ENCODE measurements around the gene PSMA3. TPM values are rescaled to one million over a fixed set of nuclear protein-coding genes. Genes with fewer than 3 reads are reported as not detected.

The PSMA3 gene
- total RNA-seq, 6 experiments from 2014 or later: 158 to 210 (median 187) TPM

DNA sequence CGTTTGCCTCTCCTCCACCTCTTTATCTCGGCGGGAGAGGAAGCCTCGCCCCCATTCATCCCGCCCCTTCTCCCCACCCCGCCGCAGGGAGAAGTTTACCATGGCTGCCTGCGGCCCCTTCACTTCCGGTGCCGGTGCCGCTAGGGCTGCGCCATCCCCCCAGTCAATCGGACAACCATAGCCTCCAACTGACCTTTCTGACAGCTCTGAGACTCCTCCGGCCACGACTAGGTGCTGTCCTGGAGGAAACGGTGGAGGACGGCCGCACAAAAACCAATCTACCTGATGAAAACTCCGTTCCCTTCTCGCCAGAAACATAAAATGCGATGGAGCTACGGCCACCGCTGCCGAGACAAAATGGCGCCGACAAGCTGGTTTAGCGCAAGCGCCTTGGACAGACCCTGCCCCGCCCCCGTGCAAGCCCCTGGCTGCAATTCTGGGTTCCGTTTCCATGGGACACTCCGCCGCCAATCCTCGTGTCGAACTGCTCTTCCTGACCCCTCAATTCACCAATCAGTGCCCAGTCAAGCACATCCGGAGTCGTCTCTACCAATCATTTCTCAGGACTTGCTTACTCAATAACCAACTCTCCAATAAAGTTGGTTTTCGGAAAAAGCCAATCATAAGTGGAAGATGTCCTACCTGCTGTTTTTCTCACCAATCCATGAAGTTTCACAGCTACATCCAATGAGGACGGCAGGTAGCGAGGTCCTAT lies 53.3 kb downstream of the PSMA3 start:
- Mint-ChIP-seq H3K4me1 (ENCODE audit: low read depth) (peaks cover 39% of the 10 kb centered on the region), H3K9me3 (no peaks in the 10 kb centered on the region), H3K27ac (no peak overlapping the region), H3K27me3 (ENCODE audit: insufficient read depth) (no peaks in the 10 kb centered on the region), H3K36me3 (ENCODE audit: low read depth) (peaks cover 18% of the 10 kb centered on the region), H3K4me3 (no peak overlapping the region)
- DNase-seq: peak; percentile 100
- TF ChIP-seq, protein P1, sequence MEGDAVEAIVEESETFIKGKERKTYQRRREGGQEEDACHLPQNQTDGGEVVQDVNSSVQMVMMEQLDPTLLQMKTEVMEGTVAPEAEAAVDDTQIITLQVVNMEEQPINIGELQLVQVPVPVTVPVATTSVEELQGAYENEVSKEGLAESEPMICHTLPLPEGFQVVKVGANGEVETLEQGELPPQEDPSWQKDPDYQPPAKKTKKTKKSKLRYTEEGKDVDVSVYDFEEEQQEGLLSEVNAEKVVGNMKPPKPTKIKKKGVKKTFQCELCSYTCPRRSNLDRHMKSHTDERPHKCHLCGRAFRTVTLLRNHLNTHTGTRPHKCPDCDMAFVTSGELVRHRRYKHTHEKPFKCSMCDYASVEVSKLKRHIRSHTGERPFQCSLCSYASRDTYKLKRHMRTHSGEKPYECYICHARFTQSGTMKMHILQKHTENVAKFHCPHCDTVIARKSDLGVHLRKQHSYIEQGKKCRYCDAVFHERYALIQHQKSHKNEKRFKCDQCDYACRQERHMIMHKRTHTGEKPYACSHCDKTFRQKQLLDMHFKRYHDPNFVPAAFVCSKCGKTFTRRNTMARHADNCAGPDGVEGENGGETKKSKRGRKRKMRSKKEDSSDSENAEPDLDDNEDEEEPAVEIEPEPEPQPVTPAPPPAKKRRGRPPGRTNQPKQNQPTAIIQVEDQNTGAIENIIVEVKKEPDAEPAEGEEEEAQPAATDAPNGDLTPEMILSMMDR (IDR thresholded peaks at IDR 0.05): 0 out of 2 replicates have a peak, but pooled peaks have one; percentile 14

DNA sequence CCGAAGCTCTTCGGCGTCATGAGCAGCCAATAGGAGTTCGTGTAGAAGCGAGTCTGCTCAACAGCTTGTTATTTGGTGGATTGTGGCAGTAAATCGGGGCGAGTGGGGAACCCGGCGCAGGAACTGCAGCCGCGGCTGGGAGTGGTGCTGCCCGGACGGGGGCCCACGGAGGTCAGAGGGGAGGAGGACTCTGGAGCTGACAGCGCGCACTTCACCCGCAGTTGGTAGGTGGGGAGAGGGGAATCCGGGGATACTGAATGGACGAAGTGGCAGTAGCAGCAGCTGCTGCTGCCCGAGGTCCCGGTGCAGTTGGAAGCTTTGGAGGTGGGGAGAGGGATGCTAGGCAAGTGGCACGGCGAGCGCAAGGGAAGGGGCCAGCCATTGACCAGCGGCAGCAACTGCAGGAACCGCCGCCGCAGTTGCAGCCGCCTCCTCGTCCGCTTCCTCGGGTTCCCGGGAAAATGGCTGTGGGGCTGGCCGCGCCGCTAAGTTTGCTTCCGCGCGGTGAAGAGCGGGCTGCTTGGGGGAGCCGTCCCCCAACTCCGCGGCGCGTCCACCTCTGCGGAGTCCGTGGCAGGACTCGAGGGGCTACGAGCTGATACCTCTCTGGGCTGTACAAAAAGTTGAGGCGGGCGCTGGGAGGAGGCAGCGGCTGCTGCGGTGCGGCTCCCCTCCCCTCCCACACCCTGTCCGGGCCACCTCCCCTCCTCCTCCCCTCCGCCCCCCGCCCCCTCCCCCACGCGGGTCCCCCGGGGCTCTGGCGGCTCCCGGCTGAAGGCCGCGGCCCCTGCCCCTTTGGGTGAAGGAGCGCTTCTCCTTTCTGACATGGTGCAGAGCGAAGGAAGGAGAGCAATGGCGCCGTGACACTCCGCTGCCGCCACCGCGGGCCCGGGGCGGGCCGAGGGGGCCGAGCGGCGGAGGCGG lies 54.1 kb downstream of the PSMA3 start, which contains the start of gene ARID4A:
Gene ARID4A, plus strand, starts transcription at position 79 of the 924 bp plus-strand sequence. CDS start 1,300 bp downstream, outside the sequence.
- H3K36me3 Mint-ChIP-seq (ENCODE audit: low read depth): peaks cover 11% of the 10 kb centered on the region
- peaks cover 34% of the 10 kb centered on the region for H3K4me1 Mint-ChIP-seq (ENCODE audit: low read depth)
- no peaks in the 10 kb centered on the region for H3K9me3 Mint-ChIP-seq
- TF ChIP-seq, protein P1 (IDR thresholded peaks at IDR 0.05): no peak
- no peak for DNase-seq
- H3K4me3 Mint-ChIP-seq: peak within 1 kb of the TSS; percentile 97; the same call in 1 of the 2 replicates
- no peaks in the 10 kb centered on the region for H3K27me3 Mint-ChIP-seq (ENCODE audit: insufficient read depth)
- no peak within 1 kb of the TSS for H3K27ac Mint-ChIP-seq

DNA sequence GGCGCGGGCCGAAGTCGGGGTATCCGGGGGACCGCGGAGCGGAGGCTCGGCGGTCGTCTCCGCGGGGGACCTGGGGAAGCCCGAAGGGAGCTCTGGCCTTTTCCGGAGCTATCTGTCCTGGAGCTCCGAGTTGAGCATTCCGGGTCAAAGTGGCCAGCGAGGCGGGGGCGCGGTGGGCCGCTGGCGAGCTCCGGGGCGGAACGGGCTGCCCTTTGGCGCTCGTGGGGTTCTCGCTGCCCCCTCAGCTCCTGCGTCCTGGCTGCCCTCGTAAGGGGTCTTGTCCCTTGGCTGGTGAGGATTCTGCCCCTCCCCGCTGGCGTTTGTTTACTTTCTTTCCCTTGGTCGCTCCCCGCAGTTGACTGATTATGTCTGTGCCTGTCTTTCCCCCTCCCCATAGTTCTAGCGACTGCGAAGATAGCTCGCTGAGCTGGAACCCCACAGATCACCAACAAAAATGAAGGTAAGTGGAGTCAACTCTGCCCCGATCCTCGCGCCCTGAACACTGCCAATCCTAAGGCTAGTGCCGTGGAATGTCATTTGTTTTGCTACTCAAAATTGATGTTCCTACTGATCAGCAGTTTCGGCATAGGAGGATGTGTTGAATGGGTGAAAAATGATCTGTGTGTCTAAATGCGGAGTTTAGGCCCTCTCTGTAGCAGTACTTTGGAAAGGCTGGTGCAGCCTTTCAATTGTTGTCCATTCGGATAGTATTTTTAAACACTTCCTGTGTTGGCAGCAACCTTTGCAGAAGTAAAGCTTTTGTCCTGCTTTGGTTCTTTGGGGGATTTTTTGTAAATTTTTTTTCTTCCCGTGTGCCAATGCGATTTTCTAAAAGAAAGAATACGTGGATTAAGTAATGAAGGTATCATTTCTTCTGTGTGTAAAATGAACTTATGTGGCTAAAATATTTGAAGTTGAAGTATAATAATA lies 55.0 kb downstream of the PSMA3 start:
- TF ChIP-seq, protein P1 (IDR thresholded peaks at IDR 0.05): no peak
- Mint-ChIP-seq H3K27ac (peak overlapping the region; percentile 86), H3K9me3 (no peaks in the 10 kb centered on the region), H3K4me3 (peak overlapping the region; percentile 97; the same call in 1 of the 2 replicates), H3K27me3 (ENCODE audit: insufficient read depth) (no peaks in the 10 kb centered on the region), H3K4me1 (ENCODE audit: low read depth) (peaks cover 28% of the 10 kb centered on the region), H3K36me3 (ENCODE audit: low read depth) (peaks cover 4% of the 10 kb centered on the region)
- no peak for DNase-seq

DNA sequence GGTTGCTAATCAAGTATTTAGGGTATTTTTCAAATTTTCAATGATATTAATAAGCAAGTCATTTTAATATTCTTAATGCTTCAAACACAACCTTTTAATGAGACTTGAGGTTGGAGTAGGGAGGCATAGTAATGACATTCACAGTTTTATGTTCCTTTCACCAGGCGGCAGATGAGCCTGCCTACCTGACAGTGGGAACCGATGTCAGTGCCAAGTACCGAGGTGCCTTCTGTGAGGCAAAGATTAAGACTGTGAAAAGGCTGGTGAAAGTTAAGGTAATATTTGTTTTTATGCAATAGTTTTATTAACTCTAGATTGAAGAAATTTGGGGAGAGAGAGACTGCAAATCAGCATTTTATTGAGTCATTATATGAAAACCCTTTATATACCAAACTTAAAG lies 56.8 kb downstream of the PSMA3 start:
- Mint-ChIP-seq H3K9me3 (no peaks in the 10 kb centered on the region), H3K4me3 (no peak overlapping the region), H3K4me1 (ENCODE audit: low read depth) (peaks cover 19% of the 10 kb centered on the region), H3K27me3 (ENCODE audit: insufficient read depth) (no peaks in the 10 kb centered on the region), H3K36me3 (ENCODE audit: low read depth) (peaks cover 14% of the 10 kb centered on the region), H3K27ac (no peak overlapping the region)
- no peak for DNase-seq
- TF ChIP-seq, protein P1 (IDR thresholded peaks at IDR 0.05): no peak

DNA sequence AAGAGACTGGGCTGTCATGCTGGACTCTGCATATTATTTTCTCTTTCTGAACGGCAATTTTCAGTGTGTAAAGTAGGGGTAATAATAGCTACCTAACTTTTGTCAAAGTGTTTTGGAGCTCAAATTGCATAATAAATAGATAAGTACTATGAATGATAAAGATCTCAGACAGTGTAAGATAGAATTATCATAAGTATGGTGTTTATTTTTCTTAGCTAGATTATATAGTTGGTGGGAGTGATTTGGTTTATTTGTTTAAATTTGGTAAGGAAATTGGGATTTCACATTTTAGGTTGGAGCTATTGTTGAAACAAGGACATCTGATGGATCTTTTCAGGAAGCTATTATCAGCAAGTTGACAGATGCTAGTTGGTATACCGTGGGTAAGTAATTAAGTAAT lies 61.1 kb downstream of the PSMA3 start:
- TF ChIP-seq, protein P1 (IDR thresholded peaks at IDR 0.05): no peak
- H3K27ac Mint-ChIP-seq: no peak overlapping the region
- H3K27me3 Mint-ChIP-seq (ENCODE audit: insufficient read depth): no peaks in the 10 kb centered on the region

More for the DNA sequence above, 61.1 kb downstream of the PSMA3 start:
- Mint-ChIP-seq H3K4me3 (no peak overlapping the region), H3K36me3 (ENCODE audit: low read depth) (peaks cover 16% of the 10 kb centered on the region), H3K4me1 (ENCODE audit: low read depth) (peaks cover 16% of the 10 kb centered on the region), H3K9me3 (no peaks in the 10 kb centered on the region)
- no peak for DNase-seq
